ENCODE data around the gene SON.

The SON gene

GRCh38 chr21:33544451-33545195 lies 1.8 kb downstream of the SON start:
- DNase-seq = no peak

GRCh38 chr21:33546086-33546485 lies 3.2 kb downstream of the SON start:
- DNase-seq = no peak

GRCh38 chr21:33549848-33550771 lies 7.3 kb downstream of the SON start:
- DNase-seq = no peak

- no peak for DNase-seq
Measured at GRCh38 chr21:33550772-33551660, 8.2 kb downstream of the SON start.

- DNase-seq = no peak
Measured at GRCh38 chr21:33551664-33552063, 8.8 kb downstream of the SON start.

GRCh38 chr21:33552093-33552998 lies 9.5 kb downstream of the SON start:
- DNase-seq = no peak

- DNase-seq = no peak
Measured at GRCh38 chr21:33552999-33553598, 10.3 kb downstream of the SON start.

- DNase-seq = no peak
Measured at GRCh38 chr21:33554236-33554981, 11.6 kb downstream of the SON start.

- no peak for DNase-seq
Measured at GRCh38 chr21:33554982-33555344, 12.1 kb downstream of the SON start.

GRCh38 chr21:33557447-33557846 lies 14.6 kb downstream of the SON start:
- DNase-seq = no peak

GRCh38 chr21:33558777-33559421 lies 16.1 kb downstream of the SON start:
- no peak for DNase-seq

- no peak for DNase-seq
Measured at GRCh38 chr21:33559813-33560212, 17.0 kb downstream of the SON start.

GRCh38 chr21:33560965-33561364 lies 18.1 kb downstream of the SON start:
- DNase-seq = no peak

- no peak for DNase-seq
Measured at GRCh38 chr21:33561373-33561772, 18.5 kb downstream of the SON start.

- no peak for DNase-seq
Measured at GRCh38 chr21:33562389-33562788, 19.6 kb downstream of the SON start.

- no peak for DNase-seq
Measured at GRCh38 chr21:33566514-33566913, 23.7 kb downstream of the SON start.

- DNase-seq = no peak
Measured at GRCh38 chr21:33567914-33568313, 25.1 kb downstream of the SON start.

GRCh38 chr21:33568448-33568847 lies 25.6 kb downstream of the SON start:
- no peak for DNase-seq

GRCh38 chr21:33569991-33570390 lies 27.2 kb downstream of the SON start:
- DNase-seq = no peak

GRCh38 chr21:33572350-33572749 lies 29.5 kb downstream of the SON start:
- no peak for DNase-seq
